Psoas muscle (tissue), 8 donors: ENCODE data around the gene CDC14A. TPM values are rescaled to one million over a fixed set of nuclear protein-coding genes. Genes with fewer than 3 reads are reported as not detected.

ENCODE experiments used
- ATAC-seq, 4 donors: fragments of 200-7000 bp; cut with Tn5 transposase; one replicate each; pipeline ENCODE4 v1.9.1; 2020; ENCODE audit warnings: moderate library complexity in 3 of 4, mild to moderate bottlenecking in 2 of 4
- DNase-seq, 2 donors: peaks; one replicate each; pipeline ENCODE4 v3.0.0-alpha.2; 2020
- H3K27ac ChIP-seq: fragments of 200-600 bp; one replicate; pipeline ENCODE4 v1.8.0; 2022
- H3K27me3 ChIP-seq, 3 donors: fragments of 200-600 bp in 1 of 3; one replicate each; pipeline versions ENCODE4 v1.6.1 to v1.8.0; 2013 to 2022; ENCODE audit warnings: low read length in 2 of 3, mild to moderate bottlenecking in 2 of 3, moderate library complexity in 1 of 3; ENCODE audit not compliant: insufficient read depth in 3 of 3
- H3K36me3 ChIP-seq, 2 donors: fragments of 200-600 bp in 1 of 2; one replicate each; pipeline versions ENCODE4 v1.6.1 to v1.8.0; 2013 to 2022; ENCODE audit warnings: low read depth in 1 of 2, mild to moderate bottlenecking in 1 of 2, moderate library complexity in 1 of 2; ENCODE audit not compliant: insufficient read depth in 1 of 2
- H3K4me1 ChIP-seq: fragments of 200-600 bp; one replicate; pipeline ENCODE4 v1.8.0; 2022
- H3K4me3 ChIP-seq: fragments of 200-600 bp; one replicate; pipeline ENCODE4 v1.8.0; 2022; ENCODE audit warnings: mild to moderate bottlenecking
- H3K9me3 ChIP-seq: fragments of 200-600 bp; one replicate; pipeline ENCODE4 v1.8.0; 2022
- WGBS, 3 donors: extraction: QIAGEN DNeasy Blood & Tissue Kit; methylation state at CpG; one replicate each; pipeline versions ENCODE4 v1.1.6 to v1.1.7; 2013; 5-methylcytosine and 5-hydroxymethylcytosine counted together
- intact Hi-C, 2 donors: fragments of 100-400 bp; cut with DNase I; formaldehyde crosslinking; loops; one replicate each; pipeline versions ENCODE4 v1.11.0 to v1.14.2; 2022
- polyA plus RNA-seq, 3 donors: library from polyadenylated mRNA; stranded (reverse); fragments of 200-250 nt; gene quantifications; one replicate each; pipeline ENCODE4 v1.2.3, GENCODE V29; 2013
- total RNA-seq, 4 donors: library from RNA; stranded (reverse); fragmentation: NEBNext Ultra II Directional in 2 of 4; extraction: Animal tissue kit (Norgen Biotek cat#: 25700) in 2 of 4; gene quantifications; one replicate each; pipeline versions ENCODE4 v1.2.1 to v1.2.4, GENCODE V29; 2021 to 2023
- TF ChIP-seq, protein P1 (sequence below): fragments of 200-600 bp; IDR thresholded peaks from one replicate; pipeline ENCODE4 v1.8.0; 2022; ENCODE audit warnings: antibody characterized with exemption
- donor health status: healthy with polysubstance abuse.
- donor health status: DM: no; HTN: no; CAD: no; lungs with moderate emphysema.
- donor health status: Bipolar disorder and iron deficiency.
- donor health status: healthy.
- donor health status: DM: yes; HTN: yes; CAD: no.
- donor health status: DM: no; HTN: no; CAD: no.
- donor health status: DM: no; HTN: no; CAD: no.
- donor health status: DM: yes; HTN: yes; CAD: no.

CDC14A gene
- total and polyA plus RNA-seq, 7 donors: 0.44 to 5.5 (median 2.3) TPM

GRCh38 chr1:100557606-100557953 lies 205.3 kb downstream of the CDC14A start:
- H3K36me3 ChIP-seq: no peaks in the 10 kb centered on the region
- H3K4me3 ChIP-seq: no peak overlapping the region
- H3K27me3 ChIP-seq: peaks cover 0 to 2% (median 0%) of the 10 kb centered on the region in 3 donors
- no peaks in the 10 kb centered on the region for H3K4me1 ChIP-seq
- ATAC-seq: no peak
- H3K27ac ChIP-seq: no peak overlapping the region
- TF ChIP-seq, protein P1, sequence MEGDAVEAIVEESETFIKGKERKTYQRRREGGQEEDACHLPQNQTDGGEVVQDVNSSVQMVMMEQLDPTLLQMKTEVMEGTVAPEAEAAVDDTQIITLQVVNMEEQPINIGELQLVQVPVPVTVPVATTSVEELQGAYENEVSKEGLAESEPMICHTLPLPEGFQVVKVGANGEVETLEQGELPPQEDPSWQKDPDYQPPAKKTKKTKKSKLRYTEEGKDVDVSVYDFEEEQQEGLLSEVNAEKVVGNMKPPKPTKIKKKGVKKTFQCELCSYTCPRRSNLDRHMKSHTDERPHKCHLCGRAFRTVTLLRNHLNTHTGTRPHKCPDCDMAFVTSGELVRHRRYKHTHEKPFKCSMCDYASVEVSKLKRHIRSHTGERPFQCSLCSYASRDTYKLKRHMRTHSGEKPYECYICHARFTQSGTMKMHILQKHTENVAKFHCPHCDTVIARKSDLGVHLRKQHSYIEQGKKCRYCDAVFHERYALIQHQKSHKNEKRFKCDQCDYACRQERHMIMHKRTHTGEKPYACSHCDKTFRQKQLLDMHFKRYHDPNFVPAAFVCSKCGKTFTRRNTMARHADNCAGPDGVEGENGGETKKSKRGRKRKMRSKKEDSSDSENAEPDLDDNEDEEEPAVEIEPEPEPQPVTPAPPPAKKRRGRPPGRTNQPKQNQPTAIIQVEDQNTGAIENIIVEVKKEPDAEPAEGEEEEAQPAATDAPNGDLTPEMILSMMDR: no peak
- no peak for DNase-seq
- intact Hi-C loops: no loop called here
- H3K9me3 ChIP-seq: peaks cover 10% of the 10 kb centered on the region

DNA sequence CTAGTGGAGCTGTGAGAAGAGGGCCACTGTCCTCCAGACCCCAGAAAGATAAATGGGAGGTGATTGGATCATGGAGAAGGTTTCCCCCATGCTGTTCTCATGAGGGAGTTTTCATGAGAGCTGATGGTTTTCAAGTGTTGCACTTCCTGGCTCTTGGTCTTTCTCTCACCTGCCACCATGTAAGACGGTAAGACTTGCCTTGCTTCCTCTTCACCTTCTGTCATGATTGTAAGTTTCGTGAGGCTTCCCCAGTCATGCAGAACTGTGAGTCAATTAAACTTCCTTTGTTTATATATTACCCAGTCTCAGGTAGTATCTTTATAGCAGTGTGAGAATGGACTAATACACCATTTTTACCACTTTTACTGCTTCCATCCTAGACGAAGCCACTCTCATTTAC lies 213.2 kb downstream of the CDC14A start:
- Histone ChIP-seq H3K36me3 (no peaks in the 10 kb centered on the region), H3K27ac (no peak overlapping the region), H3K4me1 (no peaks in the 10 kb centered on the region), H3K4me3 (no peak overlapping the region), H3K9me3 (no peaks in the 10 kb centered on the region), H3K27me3 (no peaks in the 10 kb centered on the region)
- DNase-seq (no peak), ATAC-seq (no peak)
- intact Hi-C loops: no loop called here
- TF ChIP-seq, protein P1: no peak
- 56 to 62% (median 60%) methylated on average over 3 of the region's 3 CpGs for WGBS, 3 donors

DNA sequence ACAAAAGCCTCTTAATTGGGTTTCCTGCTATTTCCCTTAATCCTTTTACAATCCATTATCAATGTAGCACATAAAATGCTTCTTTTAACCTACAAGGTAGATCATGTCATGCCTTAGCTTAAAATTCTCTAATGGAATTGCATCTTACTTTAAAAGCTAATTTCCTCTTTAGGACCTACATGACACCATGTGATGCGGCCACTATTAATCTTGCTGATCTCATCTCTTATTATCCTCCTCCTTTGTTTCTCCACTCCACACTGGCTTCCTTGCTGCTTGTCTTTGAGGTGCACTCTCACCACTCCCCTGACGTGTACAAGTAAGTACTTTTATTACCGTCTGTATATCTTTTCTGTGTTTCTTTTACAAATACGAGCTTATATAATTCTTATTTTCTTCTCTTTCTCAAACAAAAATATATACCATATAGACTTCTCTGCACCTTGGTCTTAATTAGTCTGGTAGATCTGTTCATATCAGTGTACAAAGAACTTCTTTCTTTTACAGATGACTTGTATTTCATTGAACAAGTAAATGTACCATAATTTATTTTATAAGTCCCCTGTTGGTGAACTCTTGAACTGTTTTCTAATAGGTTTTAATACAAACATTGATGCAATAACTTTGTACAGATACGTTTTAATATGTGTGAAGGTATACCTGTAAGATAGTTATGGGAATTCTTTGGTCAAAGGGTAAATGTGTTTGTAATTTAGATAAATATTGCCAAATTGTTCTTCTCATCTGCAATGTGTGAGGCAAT lies 213.8 kb downstream of the CDC14A start:
- Histone ChIP-seq H3K27ac (no peak overlapping the region), H3K9me3 (no peaks in the 10 kb centered on the region), H3K4me1 (no peaks in the 10 kb centered on the region), H3K27me3 (no peaks in the 10 kb centered on the region), H3K4me3 (no peak overlapping the region), H3K36me3 (no peaks in the 10 kb centered on the region)
- DNase-seq: no peak
- TF ChIP-seq, protein P1: no peak
- intact Hi-C loops: no loop called here
- no peak for ATAC-seq
- WGBS, 3 donors: 70 to 74% (median 72%) methylated on average over 5 of the region's 5 CpGs

- no peaks in the 10 kb centered on the region for H3K4me1 ChIP-seq
- TF ChIP-seq, protein P1: no peak
- H3K36me3 ChIP-seq: no peaks in the 10 kb centered on the region
- no peaks in the 10 kb centered on the region for H3K27me3 ChIP-seq
- ATAC-seq (no peak), DNase-seq (no peak)
- no peak overlapping the region for H3K27ac ChIP-seq
- no peak overlapping the region for H3K4me3 ChIP-seq
- intact Hi-C loops: no loop called here
- H3K9me3 ChIP-seq: no peaks in the 10 kb centered on the region
- 0% methylated on average over 1 of the region's 1 CpG for WGBS, 3 donors
Measured at GRCh38 chr1:100567062-100567461, 214.8 kb downstream of the CDC14A start.

Other genes starting within 250 kb of the CDC14A start
- 1 to 10 TPM; 1.1 to 1.5 (median 1.3) TPM for gene SASS6, start 219.6 kb upstream of the CDC14A start, total RNA-seq
- gene SASS6, start 219.6 kb upstream of the CDC14A start, polyA plus RNA-seq: 1 to 10 TPM; 1.4 to 2.4 (median 1.7) TPM
- gene TRMT13, start 219.3 kb upstream of the CDC14A start, total RNA-seq: 10 to 100 TPM in 1 of 4 donors, 1 to 10 TPM in 3; 4.9 to 12.4 (median 8.6) TPM
- 10 to 100 TPM in 1 of 3 donors, 1 to 10 TPM in 2; 7.7 to 15.2 (median 9.2) TPM for gene TRMT13, start 219.3 kb upstream of the CDC14A start, polyA plus RNA-seq
- gene LRRC39, start 174.2 kb upstream of the CDC14A start, total RNA-seq: 100 to 1,000 TPM in 3 of 4 donors, 10 to 100 TPM in 1; 92.5 to 227 (median 132) TPM
- gene LRRC39, start 174.2 kb upstream of the CDC14A start, polyA plus RNA-seq: 10 to 100 TPM; 27.7 to 89.3 (median 59.1) TPM
- gene DBT, start 102.7 kb upstream of the CDC14A start, total RNA-seq: 10 to 100 TPM; 16.1 to 28.2 (median 19.0) TPM
- gene DBT, start 102.7 kb upstream of the CDC14A start, polyA plus RNA-seq: 1 to 10 TPM; 3.6 to 9.9 (median 3.9) TPM
- 10 to 100 TPM; 24.0 to 33.4 (median 33.0) TPM for gene RTCA, start 86.3 kb upstream of the CDC14A start, total RNA-seq
- gene RTCA, start 86.3 kb upstream of the CDC14A start, polyA plus RNA-seq: 10 to 100 TPM; 26.5 to 56.6 (median 38.3) TPM
- gene GPR88, start 185.6 kb downstream of the CDC14A start, total RNA-seq: under 1 TPM in 3 of 4 donors, not detected in 1; 0.06 to 0.62 (median 0.25) TPM
- under 1 TPM; 0.01 to 0.13 (median 0.03) TPM for gene GPR88, start 185.6 kb downstream of the CDC14A start, polyA plus RNA-seq